PC-3 (cell line): ENCODE data around the gene MTHFD1.

Experiments
- EZH2 ChIP-seq: fragments of 300-600 bp; sonication (generic); IDR thresholded peaks from one replicate; pipeline ENCODE4 v1.6.1; 2017; ENCODE audit warnings: antibody characterized with exemption, mild to moderate bottlenecking, low read length; ENCODE audit not compliant: unreplicated experiment
- EZH2phosphoT487 ChIP-seq: fragments of 300-600 bp; sonication (generic); IDR thresholded peaks from 2 replicates; pipeline ENCODE4 v1.6.1; 2018; ENCODE audit warnings: mild to moderate bottlenecking, antibody characterized with exemption, low read length, borderline replicate concordance
- TF ChIP-seq, protein P1 (sequence below): fragments of 300-600 bp; sonication (generic); conservative IDR thresholded peaks from 2 replicates; pipeline ENCODE4 v1.5.1; 2017; ENCODE audit warnings: antibody characterized with exemption, low read depth, mild to moderate bottlenecking, low read length

DNA sequence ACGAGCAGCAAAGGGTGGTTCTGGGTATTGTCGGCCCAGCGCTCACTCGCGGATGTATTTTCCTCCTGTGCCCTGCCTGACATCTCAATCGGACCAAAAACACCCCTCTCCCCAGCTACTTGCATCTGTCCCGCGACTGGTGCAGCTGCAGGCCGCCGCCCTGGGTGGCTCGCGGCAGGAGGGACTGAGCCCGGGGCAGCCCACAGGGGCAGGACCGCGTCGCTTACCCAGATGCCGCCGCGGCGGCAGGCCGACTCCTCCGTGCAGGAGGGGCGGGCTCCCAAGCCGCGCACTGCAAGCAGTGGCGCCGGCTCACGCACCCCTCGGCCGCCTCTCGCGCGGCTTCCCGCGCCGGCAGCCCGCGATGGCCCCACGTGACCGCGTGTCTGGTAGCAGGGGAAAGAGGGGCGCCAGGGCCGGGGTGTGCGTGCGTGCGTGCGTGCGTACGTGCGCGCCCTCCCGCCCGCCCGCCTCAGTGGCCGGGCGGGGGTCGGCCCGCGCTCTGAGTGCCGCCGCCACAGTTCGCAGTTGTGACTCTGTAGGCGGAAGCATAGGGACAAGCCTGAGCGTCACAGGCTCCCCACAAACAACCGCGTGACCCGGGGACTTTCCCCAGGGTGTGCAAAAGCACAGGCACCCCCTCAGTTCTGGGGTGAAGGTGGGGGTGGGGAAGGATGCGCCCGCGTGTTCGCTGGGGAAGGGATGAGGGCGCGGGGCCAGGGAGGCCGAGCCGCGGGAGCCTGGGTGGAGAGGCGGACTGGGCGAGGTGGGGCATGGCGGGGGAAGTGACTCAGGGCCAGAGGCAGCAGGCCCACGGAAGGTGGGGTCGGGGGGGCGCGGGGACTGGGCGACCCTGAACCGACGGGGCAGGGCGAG is 115.5 kb downstream of the MTHFD1 start, which contains the start of gene ZBTB25:
- TF ChIP-seq, protein P1, sequence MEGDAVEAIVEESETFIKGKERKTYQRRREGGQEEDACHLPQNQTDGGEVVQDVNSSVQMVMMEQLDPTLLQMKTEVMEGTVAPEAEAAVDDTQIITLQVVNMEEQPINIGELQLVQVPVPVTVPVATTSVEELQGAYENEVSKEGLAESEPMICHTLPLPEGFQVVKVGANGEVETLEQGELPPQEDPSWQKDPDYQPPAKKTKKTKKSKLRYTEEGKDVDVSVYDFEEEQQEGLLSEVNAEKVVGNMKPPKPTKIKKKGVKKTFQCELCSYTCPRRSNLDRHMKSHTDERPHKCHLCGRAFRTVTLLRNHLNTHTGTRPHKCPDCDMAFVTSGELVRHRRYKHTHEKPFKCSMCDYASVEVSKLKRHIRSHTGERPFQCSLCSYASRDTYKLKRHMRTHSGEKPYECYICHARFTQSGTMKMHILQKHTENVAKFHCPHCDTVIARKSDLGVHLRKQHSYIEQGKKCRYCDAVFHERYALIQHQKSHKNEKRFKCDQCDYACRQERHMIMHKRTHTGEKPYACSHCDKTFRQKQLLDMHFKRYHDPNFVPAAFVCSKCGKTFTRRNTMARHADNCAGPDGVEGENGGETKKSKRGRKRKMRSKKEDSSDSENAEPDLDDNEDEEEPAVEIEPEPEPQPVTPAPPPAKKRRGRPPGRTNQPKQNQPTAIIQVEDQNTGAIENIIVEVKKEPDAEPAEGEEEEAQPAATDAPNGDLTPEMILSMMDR = no peak
- no peak; the same call in 1 of the 2 replicates for TF ChIP-seq EZH2phosphoT487
- TF ChIP-seq EZH2 = no peak
